HEK293 (cell line): ENCODE measurements around the gene WDR6.
A peak's percentile ranks its signal among the peaks of the same experiment; 100 is the strongest.

Source experiments
- CTCF ChIA-PET: fragments of 350-600 bp; formaldehyde crosslinking; extraction: SDS; loops from one replicate; lab custom pipeline; 2021; ENCODE audit warnings: antibody characterized with exemption; lab: Yijun Ruan, JAX
- POLR2A ChIA-PET: fragments of 300-600 bp; formaldehyde crosslinking; extraction: SDS; loops from one replicate; lab custom pipeline; 2020; ENCODE audit warnings: antibody characterized with exemption, inconsistent platforms; lab: Yijun Ruan, JAX
- H3K27ac ChIP-seq: fragments of 200-500 bp; sonication (Bioruptor generic); 2 replicates; pipeline ENCODE4 v1.5.1; 2014; ENCODE audit warnings: low read depth, low read length, control low read depth, inconsistent platforms; ENCODE audit errors: extremely low read depth
- H3K36me3 ChIP-seq, 2 experiments: fragments of 200-500 bp in 1 of 2; sonication (Bioruptor generic) in 1 of 2; 1 replicate in 1 of 2; 2 replicates in 1 of 2; pipeline ENCODE4 v1.5.1; 2014 to 2017; ENCODE audit warnings: inconsistent platforms in 2 of 2, low read length in 2 of 2; ENCODE audit not compliant: control insufficient read depth in 2 of 2, insufficient read depth in 1 of 2
- H3K4me1 ChIP-seq: fragments of 200-500 bp; sonication (Bioruptor generic); 2 replicates; pipeline ENCODE4 v1.5.1; 2014; ENCODE audit warnings: mild to moderate bottlenecking, low read length, inconsistent platforms; ENCODE audit not compliant: control insufficient read depth, insufficient read depth
- H3K4me3 ChIP-seq: 2 replicates; pipeline ENCODE4 v1.5.1; 2011; ENCODE audit warnings: low read depth, mild to moderate bottlenecking, control low read depth, low read length, moderate library complexity
- H3K9me3 ChIP-seq: fragments of 200-500 bp; sonication (Bioruptor generic); 2 replicates; pipeline ENCODE4 v1.5.1; 2014; ENCODE audit warnings: low read depth, low read length, inconsistent platforms; ENCODE audit not compliant: control insufficient read depth, insufficient read depth
- ATF2 ChIP-seq: fragments of 450-650 bp; formaldehyde crosslinking; IDR thresholded peaks from 2 replicates; pipeline ENCODE4 v1.5.1; 2016; ENCODE audit warnings: missing biosample characterization, missing genetic modification characterization, low read depth
- MYNN ChIP-seq: fragments of 450-650 bp; formaldehyde crosslinking; IDR thresholded peaks from 2 replicates; pipeline ENCODE4 v1.5.1; 2016; ENCODE audit warnings: missing biosample characterization, missing genetic modification characterization, borderline replicate concordance
- SP3 ChIP-seq: fragments of 450-650 bp; formaldehyde crosslinking; IDR thresholded peaks from 2 replicates; pipeline ENCODE4 v1.5.1; 2016; ENCODE audit warnings: missing biosample characterization, missing genetic modification characterization
- TCF7L2 ChIP-seq: IDR thresholded peaks from 2 replicates; pipeline ENCODE4 v1.6.1; 2011; ENCODE audit warnings: low read depth, mild to moderate bottlenecking, inconsistent platforms, low read length, moderate library complexity, borderline replicate concordance
- ZBTB17 ChIP-seq: fragments of 450-650 bp; formaldehyde crosslinking; IDR thresholded peaks from 2 replicates; pipeline ENCODE4 v1.5.1; 2016; ENCODE audit warnings: missing biosample characterization, missing genetic modification characterization
- ZNF10 ChIP-seq: fragments of 450-650 bp; formaldehyde crosslinking; IDR thresholded peaks from 2 replicates; pipeline ENCODE4 v1.5.1; 2017; ENCODE audit warnings: missing biosample characterization, missing genetic modification characterization
- ZNF133 ChIP-seq: fragments of 450-650 bp; formaldehyde crosslinking; IDR thresholded peaks from 2 replicates; pipeline ENCODE4 v1.5.1; 2016; ENCODE audit warnings: missing biosample characterization, missing genetic modification characterization
- ZNF169 ChIP-seq: fragments of 450-650 bp; formaldehyde crosslinking; IDR thresholded peaks from 2 replicates; pipeline ENCODE4 v1.5.1; 2016; ENCODE audit warnings: missing biosample characterization, missing genetic modification characterization
- ZNF394 ChIP-seq: fragments of 450-650 bp; formaldehyde crosslinking; IDR thresholded peaks from 2 replicates; pipeline ENCODE4 v1.5.1; 2016; ENCODE audit warnings: missing biosample characterization, missing genetic modification characterization, mild to moderate bottlenecking, moderate library complexity, borderline replicate concordance
- ZNF416 ChIP-seq: fragments of 450-650 bp; formaldehyde crosslinking; IDR thresholded peaks from 2 replicates; pipeline ENCODE4 v1.5.1; 2016; ENCODE audit warnings: missing biosample characterization, missing genetic modification characterization
- ZNF433 ChIP-seq: fragments of 450-650 bp; formaldehyde crosslinking; IDR thresholded peaks from 2 replicates; pipeline ENCODE4 v1.5.1; 2016; ENCODE audit warnings: missing biosample characterization, missing genetic modification characterization, low read depth
- ZNF513 ChIP-seq: fragments of 450-650 bp; IDR thresholded peaks from 2 replicates; pipeline ENCODE4 v1.5.1; 2018; ENCODE audit warnings: missing biosample characterization, missing genetic modification characterization
- ZNF561 ChIP-seq: fragments of 450-650 bp; IDR thresholded peaks from 2 replicates; pipeline ENCODE4 v1.5.1; 2018; ENCODE audit warnings: missing biosample characterization, missing genetic modification characterization, borderline replicate concordance
- ZNF629 ChIP-seq: fragments of 450-650 bp; formaldehyde crosslinking; IDR thresholded peaks from 2 replicates; pipeline ENCODE4 v1.5.1; 2017; ENCODE audit warnings: missing biosample characterization, missing genetic modification characterization
- ZNF639 ChIP-seq: fragments of 450-650 bp; formaldehyde crosslinking; IDR thresholded peaks from 2 replicates; pipeline ENCODE4 v1.5.1; 2016; ENCODE audit warnings: missing biosample characterization, missing genetic modification characterization
- ZNF692 ChIP-seq: fragments of 450-650 bp; formaldehyde crosslinking; IDR thresholded peaks from 2 replicates; pipeline ENCODE4 v1.5.1; 2016; ENCODE audit warnings: missing biosample characterization, missing genetic modification characterization
- ZNF747 ChIP-seq: fragments of 450-650 bp; formaldehyde crosslinking; IDR thresholded peaks from 2 replicates; pipeline ENCODE4 v1.5.1; 2016; ENCODE audit warnings: missing biosample characterization, missing genetic modification characterization
- ZNF777 ChIP-seq: fragments of 450-650 bp; formaldehyde crosslinking; IDR thresholded peaks from 2 replicates; pipeline ENCODE4 v1.5.1; 2017; ENCODE audit warnings: missing biosample characterization, missing genetic modification characterization, borderline replicate concordance
- ZNF792 ChIP-seq: fragments of 450-650 bp; formaldehyde crosslinking; IDR thresholded peaks from 2 replicates; pipeline ENCODE4 v1.5.1; 2016; ENCODE audit warnings: missing biosample characterization, missing genetic modification characterization
- ZNF837 ChIP-seq: fragments of 450-650 bp; formaldehyde crosslinking; IDR thresholded peaks from 2 replicates; pipeline ENCODE4 v1.5.1; 2016; ENCODE audit warnings: missing biosample characterization, missing genetic modification characterization

WDR6 gene

GRCh38 chr3:48991851-48992545, 15.2 kb upstream of the WDR6 start:
- no peaks in the 10 kb centered on the region for H3K4me1 ChIP-seq
- no peaks in the 10 kb centered on the region for H3K9me3 ChIP-seq
- ChIA-PET POLR2A (interaction anchor here (1.0 to 4.6 kb wide), 4 partner anchors 10 to 28 kb away, joined by 4 to 61 read pairs (median 4); partner anchors contain the start of genes DALRD3 and WDR6), CTCF (interaction anchor here (0.6 to 1.0 kb wide), 3 partner anchors 16 to 330 kb away, joined by 3 read pairs; partner anchors contain the start of gene NDUFAF3)
- H3K27ac ChIP-seq = no peak overlapping the region
- H3K4me3 ChIP-seq = peak overlapping the region; percentile 83
- no peak for TF ChIP-seq ZNF639 (tag by site-specific recombination)
- TF ChIP-seq ATF2 (tag by site-specific recombination) = peak; percentile 23; the same call in 1 of the 2 replicates
- TF ChIP-seq ZNF513 (tag by site-specific recombination) = no peak
- no peak for TF ChIP-seq ZNF837
- TF ChIP-seq MYNN (tag by site-specific recombination) = no peak
- peak; percentile 41; the same call in 1 of the 2 replicates for TF ChIP-seq ZNF629 (tag by site-specific recombination)
- TF ChIP-seq ZNF561 (tag by site-specific recombination) = no peak
- H3K36me3 ChIP-seq = peaks cover 0 to 19% of the 10 kb centered on the region in 2 experiments; a peak in 2 of 3 replicates

- no peaks in the 10 kb centered on the region for H3K9me3 ChIP-seq
- TF ChIP-seq ZBTB17 (tag by site-specific recombination) = peak; percentile 83
- no peak for TF ChIP-seq ZNF433 (tag by site-specific recombination)
- ChIA-PET CTCF (interaction anchor here (1.0 kb wide), 1 partner anchor 13 kb away, joined by 4 read pairs; the partner anchor contains the start of gene WDR6), POLR2A (interaction anchor here (5.6 kb wide), 1 partner anchor 13 kb away, joined by 34 read pairs; the partner anchor contains the start of gene WDR6)
- H3K36me3 ChIP-seq = peaks cover 0 to 22% of the 10 kb centered on the region in 2 experiments; a peak in 2 of 3 replicates
- H3K4me3 ChIP-seq = no peak overlapping the region
- H3K4me1 ChIP-seq = 0 out of 2 replicates have a peak, but pooled peaks cover under 1% of the 10 kb centered on the region
- no peak overlapping the region for H3K27ac ChIP-seq
Measured at GRCh38 chr3:48993834-48994233, 13.4 kb upstream of the WDR6 start.

GRCh38 chr3:48996640-48997039, 10.6 kb upstream of the WDR6 start:
- H3K9me3 ChIP-seq = no peaks in the 10 kb centered on the region
- no peak overlapping the region for H3K27ac ChIP-seq
- TF ChIP-seq SP3 (tag by site-specific recombination) (no peak), ZNF692 (tag by site-specific recombination) (no peak), TCF7L2 (no peak), ZNF394 (tag by site-specific recombination) (no peak), ZNF169 (tag by site-specific recombination) (no peak), ZNF416 (tag by site-specific recombination) (no peak), ZNF747 (no peak), ZNF133 (tag by site-specific recombination) (no peak), ZNF10 (tag by site-specific recombination) (no peak), ZNF792 (tag by site-specific recombination) (no peak), ZNF561 (tag by site-specific recombination) (no peak), ZNF777 (tag by site-specific recombination) (no peak)
- peaks cover 13% of the 10 kb centered on the region for H3K4me1 ChIP-seq
- ChIA-PET CTCF (interaction anchor here (0.7 to 1.0 kb wide), 2 partner anchors 9 to 164 kb away, joined by 3 to 4 read pairs; no protein-coding TSS in a partner anchor), POLR2A (interaction anchor here (1.4 to 5.6 kb wide), 2 partner anchors 10 to 17 kb away, joined by 3 to 34 read pairs; partner anchors contain the start of gene WDR6)
- H3K4me3 ChIP-seq = no peak overlapping the region
- peaks cover 0 to 18% of the 10 kb centered on the region in 2 experiments; a peak in 2 of 3 replicates for H3K36me3 ChIP-seq
